ENCODE data around the gene SP100.

- no peak for TF ChIP-seq CTCF (IDR thresholded peaks at IDR 0.05)
- TF ChIP-seq POLR2A (IDR thresholded peaks at IDR 0.05) = no peak
These were observed 136.2 kb downstream of the SP100 start for GRCh38 chr2:230552181-230552580.
